GM10266 (cell line): Measurements from ENCODE around the gene GNAT1.
A peak's percentile ranks its signal among the peaks of the same experiment; 100 is the strongest.

Experiments used
- DNase-seq: peaks from one replicate; pipeline ENCODE4 v3.0.0; 2012; ENCODE audit errors: extremely low spot score
- TF ChIP-seq, protein P1 (sequence below): IDR thresholded peaks from 2 replicates; pipeline ENCODE4 v1.5.1; 2012; ENCODE audit warnings: mild to moderate bottlenecking, low read depth; ENCODE audit not compliant: control insufficient read depth, insufficient read depth; ENCODE audit errors: missing control alignments

GNAT1 gene

DNA sequence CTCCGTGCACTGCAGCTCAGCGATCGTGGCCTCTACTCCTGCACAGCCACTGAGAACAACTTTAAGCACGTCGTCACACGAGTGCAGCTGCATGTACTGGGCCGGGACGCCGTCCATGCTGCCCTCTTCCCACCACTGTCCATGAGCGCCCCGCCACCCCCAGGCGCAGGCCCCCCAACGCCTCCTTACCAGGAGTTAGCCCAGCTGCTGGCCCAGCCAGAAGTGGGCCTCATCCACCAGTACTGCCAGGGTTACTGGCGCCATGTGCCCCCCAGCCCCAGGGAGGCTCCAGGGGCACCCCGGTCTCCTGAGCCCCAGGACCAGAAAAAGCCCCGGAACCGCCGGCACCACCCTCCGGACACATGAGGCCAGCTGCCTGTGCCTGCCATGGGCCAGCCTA is 3.7 kb upstream of the GNAT1 start:
- no peak for DNase-seq
- TF ChIP-seq, protein P1, sequence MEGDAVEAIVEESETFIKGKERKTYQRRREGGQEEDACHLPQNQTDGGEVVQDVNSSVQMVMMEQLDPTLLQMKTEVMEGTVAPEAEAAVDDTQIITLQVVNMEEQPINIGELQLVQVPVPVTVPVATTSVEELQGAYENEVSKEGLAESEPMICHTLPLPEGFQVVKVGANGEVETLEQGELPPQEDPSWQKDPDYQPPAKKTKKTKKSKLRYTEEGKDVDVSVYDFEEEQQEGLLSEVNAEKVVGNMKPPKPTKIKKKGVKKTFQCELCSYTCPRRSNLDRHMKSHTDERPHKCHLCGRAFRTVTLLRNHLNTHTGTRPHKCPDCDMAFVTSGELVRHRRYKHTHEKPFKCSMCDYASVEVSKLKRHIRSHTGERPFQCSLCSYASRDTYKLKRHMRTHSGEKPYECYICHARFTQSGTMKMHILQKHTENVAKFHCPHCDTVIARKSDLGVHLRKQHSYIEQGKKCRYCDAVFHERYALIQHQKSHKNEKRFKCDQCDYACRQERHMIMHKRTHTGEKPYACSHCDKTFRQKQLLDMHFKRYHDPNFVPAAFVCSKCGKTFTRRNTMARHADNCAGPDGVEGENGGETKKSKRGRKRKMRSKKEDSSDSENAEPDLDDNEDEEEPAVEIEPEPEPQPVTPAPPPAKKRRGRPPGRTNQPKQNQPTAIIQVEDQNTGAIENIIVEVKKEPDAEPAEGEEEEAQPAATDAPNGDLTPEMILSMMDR, result no peak

DNA sequence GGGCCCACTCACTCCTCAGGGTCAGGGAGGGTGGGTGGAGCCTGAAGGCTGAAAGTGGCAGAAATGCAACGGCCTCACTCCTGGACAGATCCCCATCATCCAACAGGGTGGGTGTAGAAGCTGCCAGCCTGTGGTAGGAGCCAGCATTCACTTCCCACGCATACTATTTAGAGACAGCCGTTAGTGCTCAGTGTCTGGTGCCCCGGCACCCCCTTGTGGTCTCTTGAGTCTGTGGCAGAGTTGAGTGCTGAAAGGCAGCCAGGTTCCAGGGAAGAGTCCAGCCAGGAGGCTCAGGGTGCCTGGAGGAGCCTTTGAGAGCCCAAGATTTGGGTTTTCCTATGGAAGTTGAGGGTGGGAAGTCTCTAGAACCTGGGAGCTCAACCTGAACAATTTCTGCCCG is 2.1 kb upstream of the GNAT1 start:
- TF ChIP-seq, protein P1, result peak; percentile 64
- DNase-seq, result peak; percentile 74

DNA sequence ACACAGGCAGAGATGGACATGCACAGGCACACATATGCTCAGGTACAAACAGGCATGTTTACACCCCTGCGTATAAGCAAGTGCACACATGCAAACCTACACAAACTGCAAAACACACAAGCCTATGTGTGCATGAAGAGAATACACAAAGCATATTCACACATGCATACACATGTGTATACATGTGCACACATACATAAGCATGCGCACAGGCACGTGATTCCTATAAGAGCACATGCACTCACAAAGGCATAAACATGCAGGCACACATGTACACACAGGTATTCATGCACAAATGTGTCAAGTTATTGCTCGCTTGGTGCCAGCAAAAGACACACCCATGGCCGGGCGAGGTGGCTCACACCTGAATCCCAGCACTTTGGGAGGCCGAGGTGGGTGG is 1.4 kb upstream of the GNAT1 start:
- TF ChIP-seq, protein P1, result no peak
- DNase-seq, result no peak

DNA sequence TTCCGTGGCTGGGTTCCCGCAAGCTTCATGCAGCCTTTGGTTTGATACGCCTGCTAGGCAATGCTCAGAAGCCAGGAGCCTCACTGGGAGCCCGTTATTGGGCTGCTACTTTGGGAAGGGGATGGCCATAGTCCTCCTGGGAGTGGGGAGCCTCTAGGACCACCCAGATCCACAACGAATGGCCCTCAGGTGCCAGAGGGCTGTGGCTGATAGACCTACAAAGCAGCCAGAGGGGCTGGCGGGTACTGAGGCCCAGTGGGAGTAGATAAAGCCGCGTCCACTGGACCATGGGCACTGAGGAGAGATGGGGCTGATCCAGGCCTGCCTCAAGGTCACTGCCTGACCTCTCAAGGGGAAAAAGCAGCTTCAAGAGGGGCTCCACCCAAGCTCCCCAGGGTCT is 714 bp downstream of the GNAT1 start:
- DNase-seq, result no peak

DNA sequence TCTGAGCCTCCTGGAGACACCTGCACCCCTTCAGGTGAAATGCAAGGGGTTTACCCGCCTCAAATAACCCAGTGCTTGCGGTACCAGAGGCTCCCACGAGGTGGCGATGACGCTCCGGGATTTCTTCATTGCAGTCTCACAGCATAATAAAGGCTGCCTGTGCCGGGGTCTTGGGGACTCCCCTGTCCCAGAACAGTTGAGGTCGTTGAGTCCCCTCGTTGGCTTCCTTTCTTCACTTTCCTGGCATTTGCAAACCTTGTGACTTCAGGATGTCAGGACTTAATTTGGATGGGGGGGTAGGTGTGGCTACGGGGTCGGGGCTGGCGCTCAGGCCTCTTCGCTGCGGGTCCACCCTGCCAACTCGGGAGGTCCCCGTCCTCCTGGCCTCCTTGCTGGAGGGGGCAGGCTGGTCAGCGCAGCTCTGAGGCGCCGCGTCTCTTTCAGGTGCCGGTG is 1.3 kb downstream of the GNAT1 start:
- DNase-seq, result peak; percentile 92
- TF ChIP-seq, protein P1, result peak; percentile 94

More for the DNA sequence above, 714 bp downstream of the GNAT1 start:
- TF ChIP-seq, protein P1, result no peak

DNA sequence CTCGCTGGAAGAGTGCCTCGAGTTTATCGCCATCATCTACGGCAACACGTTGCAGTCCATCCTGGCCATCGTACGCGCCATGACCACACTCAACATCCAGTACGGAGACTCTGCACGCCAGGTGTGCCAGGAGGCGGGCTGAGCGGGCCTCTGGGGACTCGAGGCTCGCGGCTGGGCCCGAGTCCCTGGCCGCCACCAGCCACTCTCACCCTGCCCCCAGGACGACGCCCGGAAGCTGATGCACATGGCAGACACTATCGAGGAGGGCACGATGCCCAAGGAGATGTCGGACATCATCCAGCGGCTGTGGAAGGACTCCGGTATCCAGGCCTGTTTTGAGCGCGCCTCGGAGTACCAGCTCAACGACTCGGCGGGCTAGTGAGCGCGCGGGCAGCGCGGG is 1.9 kb downstream of the GNAT1 start:
- DNase-seq, result no peak
- TF ChIP-seq, protein P1, result no peak

DNA sequence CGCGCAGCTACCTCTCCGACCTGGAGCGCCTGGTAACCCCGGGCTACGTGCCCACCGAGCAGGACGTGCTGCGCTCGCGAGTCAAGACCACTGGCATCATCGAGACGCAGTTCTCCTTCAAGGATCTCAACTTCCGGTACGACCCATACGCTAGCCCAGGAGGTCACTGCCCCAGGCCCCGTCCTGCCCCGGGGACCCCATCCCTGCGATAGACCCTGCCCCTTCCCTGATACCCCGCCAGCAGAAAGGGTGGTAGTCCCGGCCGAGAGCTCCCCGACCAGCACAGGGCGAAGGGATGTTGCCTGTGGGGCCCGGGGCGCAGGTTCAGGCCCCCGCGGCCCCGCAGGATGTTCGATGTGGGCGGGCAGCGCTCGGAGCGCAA is 2.3 kb downstream of the GNAT1 start:
- DNase-seq, result no peak
- TF ChIP-seq, protein P1, result no peak
